Uterus (tissue), 2 donors: Measurements from ENCODE around the gene TOGARAM2.

Source experiments
- CTCF ChIP-seq, 4 experiments: fragments of 200-600 bp in 2 of 4; fragments of 450-650 bp in 2 of 4; sonication (generic) in 2 of 4; IDR thresholded peaks; one replicate each; pipeline ENCODE4 v1.5.1; 2016 to 2019; ENCODE audit warnings: antibody characterized with exemption in 4 of 4, mild to moderate bottlenecking in 2 of 4, moderate library complexity in 1 of 4
- POLR2A ChIP-seq, 2 donors: fragments of 450-650 bp; IDR thresholded peaks; one replicate each; pipeline ENCODE4 v1.6.1; 2016; ENCODE audit warnings: antibody characterized with exemption in 2 of 2, mild to moderate bottlenecking in 1 of 2, moderate library complexity in 1 of 2

DNA sequence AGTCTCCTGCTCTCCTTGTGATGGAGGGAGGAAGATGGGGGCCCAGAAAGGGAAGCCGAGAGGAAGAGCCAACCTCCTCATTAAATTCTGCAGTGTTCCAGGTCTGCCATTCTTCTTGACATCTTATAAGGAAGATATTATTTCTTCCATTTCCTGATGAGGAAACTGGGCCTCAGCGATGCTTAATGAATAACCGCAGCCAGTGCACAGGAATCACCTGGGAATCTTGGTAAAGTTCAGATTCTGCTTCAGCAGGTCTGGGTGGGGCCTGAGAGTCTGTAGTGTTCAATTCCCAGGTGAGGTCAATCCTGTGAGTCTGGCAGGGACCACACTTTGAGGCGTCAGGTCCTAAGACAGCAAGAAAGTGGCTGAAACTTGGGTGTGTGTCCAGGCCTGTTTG, 75.9 kb downstream of the TOGARAM2 start:
- no peak for TF ChIP-seq CTCF (IDR thresholded peaks at IDR 0.05)
- TF ChIP-seq POLR2A (IDR thresholded peaks at IDR 0.05), result no peak
